ENCODE results near the gene ZP4. TPM values are rescaled to one million over a fixed set of nuclear protein-coding genes. Genes with fewer than 3 reads are reported as not detected.

The ZP4 gene
- total RNA-seq, 1 experiment from 2014 or later: not detected

- Histone ChIP-seq H3K9ac (ENCODE audit: low read length) (no peak overlapping the region), H3K27ac (ENCODE audit: low read length) (no peak overlapping the region; the same call in 1 of the 2 replicates), H3K4me2 (ENCODE audit: low read length) (no peak overlapping the region), H3F3A (ENCODE audit: low read length, unreplicated experiment) (no peaks in the 10 kb centered on the region), H2AFZ (ENCODE audit: low read length) (no peak overlapping the region), H4K20me1 (ENCODE audit: low read length) (no peaks in the 10 kb centered on the region), H3K4me3 (ENCODE audit: low read length) (no peak overlapping the region), H3K4me1 (ENCODE audit: insufficient read depth, low read length) (no peaks in the 10 kb centered on the region), H3K36me3 (ENCODE audit: low read depth, low read length) (no peaks in the 10 kb centered on the region), H3K79me2 (ENCODE audit: low read length) (no peaks in the 10 kb centered on the region), H3K9me3 (ENCODE audit: low read length) (no peaks in the 10 kb centered on the region), H3K9me2 (replicated peaks; ENCODE audit: low read length) (no peaks in the 10 kb centered on the region), H3K27me3 (ENCODE audit: low read length) (no peaks in the 10 kb centered on the region)
- no TSS peak for BruUV-seq (replicated peaks)
- intact Hi-C loops (cut with micrococcal nuclease): no loop called here
- ChIA-PET POLR2A (ENCODE audit: unreplicated experiment) (no interaction called here), CTCF (no interaction called here)
- no peak for TF ChIP-seq EZH2phosphoT487 (IDR thresholded peaks at IDR 0.05; ENCODE audit: borderline replicate concordance, low read length)
- TF ChIP-seq CTCF (conservative IDR thresholded peaks at IDR 0.05; ENCODE audit: low read depth, low read length): no peak
- TF ChIP-seq EZH2 (IDR thresholded peaks at IDR 0.05; ENCODE audit: low read length, unreplicated experiment): no peak
- peak; percentile 40 for DNase-seq
- peak; percentile 27 for ATAC-seq
Observed at GRCh38 chr1:237891979-237892378, 1.3 kb upstream of the ZP4 start.

DNA sequence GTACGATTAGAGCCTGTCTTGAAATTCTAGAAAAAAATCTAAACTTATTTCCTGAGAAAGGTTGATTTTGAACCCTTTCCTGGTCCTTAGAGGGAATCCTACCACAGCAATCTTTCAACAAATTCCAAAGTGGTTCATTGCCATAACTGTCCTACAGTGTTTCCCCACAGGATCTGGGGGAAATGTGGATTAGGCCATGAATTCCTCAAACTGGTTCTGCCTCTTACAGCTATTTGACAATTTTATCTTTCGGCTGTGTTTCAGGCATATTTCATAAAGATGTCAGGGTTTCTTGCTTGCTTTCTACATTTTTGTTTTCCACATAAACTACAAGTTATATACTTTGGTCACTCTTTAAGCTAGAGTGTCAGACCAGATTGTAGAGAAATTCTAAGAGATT, 544 bp upstream of the ZP4 start:
- no peaks in the 10 kb centered on the region for H3K9me3 ChIP-seq (ENCODE audit: low read length)
- H3K9ac ChIP-seq (ENCODE audit: low read length): no peak overlapping the region
- no peak for TF ChIP-seq EZH2phosphoT487 (IDR thresholded peaks at IDR 0.05; ENCODE audit: borderline replicate concordance, low read length)
- no peak for TF ChIP-seq CTCF (conservative IDR thresholded peaks at IDR 0.05; ENCODE audit: low read depth, low read length)
- no peak for TF ChIP-seq EZH2 (IDR thresholded peaks at IDR 0.05; ENCODE audit: low read length, unreplicated experiment)
- intact Hi-C loops (cut with micrococcal nuclease): no loop called here
- no peaks in the 10 kb centered on the region for H3K36me3 ChIP-seq (ENCODE audit: low read depth, low read length)
- no peak overlapping the region for H3K4me3 ChIP-seq (ENCODE audit: low read length)
- H3K79me2 ChIP-seq (ENCODE audit: low read length): no peaks in the 10 kb centered on the region
- no TSS peak for BruUV-seq (replicated peaks)
- ATAC-seq (no peak), DNase-seq (no peak)
- H3K9me2 ChIP-seq (replicated peaks; ENCODE audit: low read length): no peaks in the 10 kb centered on the region
- POLR2A ChIA-PET (ENCODE audit: unreplicated experiment): no interaction called here
- H3K27me3 ChIP-seq (ENCODE audit: low read length): no peaks in the 10 kb centered on the region
- H3K4me2 ChIP-seq (ENCODE audit: low read length): no peak overlapping the region
- no peak overlapping the region; the same call in 1 of the 2 replicates for H3K27ac ChIP-seq (ENCODE audit: low read length)
- H4K20me1 ChIP-seq (ENCODE audit: low read length): no peaks in the 10 kb centered on the region
- H3F3A ChIP-seq (ENCODE audit: low read length, unreplicated experiment): no peaks in the 10 kb centered on the region
- CTCF ChIA-PET: no interaction called here
- H3K4me1 ChIP-seq (ENCODE audit: insufficient read depth, low read length): no peaks in the 10 kb centered on the region
- H2AFZ ChIP-seq (ENCODE audit: low read length): no peak overlapping the region

DNA sequence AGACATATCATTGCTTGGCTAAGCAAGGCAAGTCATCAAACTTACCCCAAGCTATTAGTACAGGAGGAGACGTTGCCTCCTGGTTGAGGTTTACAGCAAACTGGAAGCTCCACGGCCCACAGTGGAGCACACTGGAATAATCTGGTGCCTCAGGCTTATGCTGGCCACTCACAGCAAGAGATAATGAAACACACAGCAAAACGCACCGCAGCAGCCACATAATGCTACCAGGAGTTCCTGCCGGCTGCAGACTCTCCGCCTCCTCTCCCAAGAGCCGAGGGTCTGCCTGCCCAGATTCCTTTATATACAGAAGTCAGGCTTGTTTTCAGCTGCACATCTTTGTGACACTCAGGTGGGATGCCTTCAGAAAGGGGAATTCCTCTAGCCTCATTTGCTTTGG, 306 bp downstream of the ZP4 start:
- Histone ChIP-seq H2AFZ (ENCODE audit: low read length) (no peak overlapping the region), H3K27ac (ENCODE audit: low read length) (no peak overlapping the region), H3K27me3 (ENCODE audit: low read length) (no peaks in the 10 kb centered on the region), H3K4me1 (ENCODE audit: insufficient read depth, low read length) (no peaks in the 10 kb centered on the region), H3K36me3 (ENCODE audit: low read depth, low read length) (no peaks in the 10 kb centered on the region), H3K9me2 (replicated peaks; ENCODE audit: low read length) (no peaks in the 10 kb centered on the region), H3K4me3 (ENCODE audit: low read length) (no peak overlapping the region), H3F3A (ENCODE audit: low read length, unreplicated experiment) (no peaks in the 10 kb centered on the region), H3K9me3 (ENCODE audit: low read length) (no peaks in the 10 kb centered on the region), H3K4me2 (ENCODE audit: low read length) (no peak overlapping the region), H3K9ac (ENCODE audit: low read length) (no peak overlapping the region), H3K79me2 (ENCODE audit: low read length) (no peaks in the 10 kb centered on the region), H4K20me1 (ENCODE audit: low read length) (no peaks in the 10 kb centered on the region)
- intact Hi-C loops (cut with micrococcal nuclease): no loop called here
- ChIA-PET POLR2A (ENCODE audit: unreplicated experiment) (no interaction called here), CTCF (no interaction called here)
- ATAC-seq (no peak), DNase-seq (no peak)
- no peak for TF ChIP-seq EZH2 (IDR thresholded peaks at IDR 0.05; ENCODE audit: low read length, unreplicated experiment)
- no peak for TF ChIP-seq CTCF (conservative IDR thresholded peaks at IDR 0.05; ENCODE audit: low read depth, low read length)
- TF ChIP-seq EZH2phosphoT487 (IDR thresholded peaks at IDR 0.05; ENCODE audit: borderline replicate concordance, low read length): no peak
- BruUV-seq (replicated peaks): no TSS peak
